Gastrocnemius medialis (tissue), 4 donors: ENCODE data around the gene TERT. TPM values are rescaled to one million over a fixed set of nuclear protein-coding genes. Genes with fewer than 3 reads are reported as not detected.

Experiments used
- ATAC-seq, 2 donors: fragments of 150-250 bp; one replicate each; pipeline ENCODE4 v1.9.1; 2016
- DNase-seq, 2 donors: peaks; one replicate each; pipeline ENCODE4 v3.0.0-alpha.2; 2019
- H3K27ac ChIP-seq, 4 donors: fragments of 200-600 bp; sonication (generic); 1 replicate in 1 of 4; 2 replicates in 3 of 4; pipeline ENCODE4 v1.5.1; 2016 to 2018; ENCODE audit warnings: mild to moderate bottlenecking in 2 of 4, moderate library complexity in 1 of 4
- H3K27me3 ChIP-seq, 3 donors: fragments of 200-600 bp; sonication (generic) in 2 of 3; 1 replicate in 1 of 3; 2 replicates in 2 of 3; pipeline versions ENCODE4 v1.5.1 to v1.6.0; 2016 to 2019; ENCODE audit warnings: mild to moderate bottlenecking in 1 of 3, moderate library complexity in 1 of 3
- H3K36me3 ChIP-seq, 2 donors: fragments of 200-600 bp; sonication (generic) in 1 of 2; one replicate each; pipeline ENCODE4 v1.5.1; 2017 to 2018
- H3K4me1 ChIP-seq, 2 donors: fragments of 200-600 bp; sonication (generic) in 1 of 2; one replicate each; pipeline ENCODE4 v1.5.1; 2016 to 2017; ENCODE audit warnings: mild to moderate bottlenecking in 2 of 2
- H3K4me3 ChIP-seq, 4 donors: fragments of 200-600 bp; sonication (generic) in 3 of 4; 1 replicate in 1 of 4; 2 replicates in 3 of 4; pipeline ENCODE4 v1.5.1; 2016 to 2019; ENCODE audit warnings: mild to moderate bottlenecking in 2 of 4
- H3K9me3 ChIP-seq, 3 donors: fragments of 200-600 bp; sonication (generic) in 2 of 3; 1 replicate in 1 of 3; 2 replicates in 2 of 3; pipeline ENCODE4 v1.5.1; 2016 to 2019
- CTCF ChIP-seq, 5 experiments: fragments of 450-650 bp in 3 of 5; fragments of 200-600 bp in 2 of 5; sonication (generic) in 2 of 5; IDR thresholded peaks in 4 of 5; conservative IDR thresholded peaks in 1 of 5; 1 replicate in 4 of 5; 2 replicates in 1 of 5; pipeline ENCODE4 v1.5.1; 2016 to 2019; ENCODE audit warnings: antibody characterized with exemption in 5 of 5, mild to moderate bottlenecking in 3 of 5, moderate library complexity in 3 of 5
- POLR2A ChIP-seq, 2 donors: fragments of 450-650 bp; IDR thresholded peaks; one replicate each; pipeline ENCODE4 v1.6.1; 2017; ENCODE audit warnings: antibody characterized with exemption in 2 of 2, mild to moderate bottlenecking in 2 of 2, moderate library complexity in 2 of 2
- in situ Hi-C, 4 donors: fragments of 200-750 bp; cut with MboI; loops; one replicate each; pipeline versions ENCODE4 v1.15.0 to v1.8.0; 2017; ENCODE audit warnings: low sequenced_read_pairs in 4 of 4
- intact Hi-C: fragments of 100-400 bp; cut with DNase I; formaldehyde crosslinking; loops from one replicate; pipeline ENCODE4 v1.15.1; 2023; ENCODE audit warnings: low total_unique reads
- total RNA-seq, 4 donors: library from RNA; depleted of rRNA; stranded (reverse); fragments of >200 nt; gene quantifications; one replicate each; pipeline versions ENCODE4 v1.1.0 to v1.2.3, GENCODE V29; 2016

The TERT gene
- total RNA-seq, 4 donors from 2014 or later: not detected

- H3K36me3 ChIP-seq: no peaks in the 10 kb centered on the region
- in situ Hi-C loops (no loop called here), intact Hi-C loops (no loop called here)
- no peak for TF ChIP-seq CTCF (IDR thresholded peaks at IDR 0.05 in 4 of 5, conservative IDR thresholded peaks at IDR 0.05 in 1 of 5)
- TF ChIP-seq POLR2A (IDR thresholded peaks at IDR 0.05): no peak
- H3K4me3 ChIP-seq: no peak overlapping the region
- H3K27me3 ChIP-seq: peaks cover 3 to 7% (median 6%) of the 10 kb centered on the region in 3 donors
- H3K9me3 ChIP-seq: no peaks in the 10 kb centered on the region
- ATAC-seq (no peak), DNase-seq (no peak)
- no peaks in the 10 kb centered on the region for H3K4me1 ChIP-seq
- no peak overlapping the region for H3K27ac ChIP-seq
Observed at GRCh38 chr5:1209896-1210776, 84.7 kb downstream of the TERT start.

GRCh38 chr5:1209489-1209852 lies 85.4 kb downstream of the TERT start:
- Histone ChIP-seq H3K27me3 (peaks cover 3 to 6% (median 6%) of the 10 kb centered on the region in 3 donors), H3K4me1 (no peaks in the 10 kb centered on the region), H3K27ac (no peak overlapping the region), H3K9me3 (no peaks in the 10 kb centered on the region), H3K4me3 (no peak overlapping the region), H3K36me3 (no peaks in the 10 kb centered on the region)
- in situ Hi-C loops: no loop called here
- no peak for DNase-seq
- no peak for ATAC-seq
- TF ChIP-seq POLR2A (IDR thresholded peaks at IDR 0.05) (no peak), CTCF (IDR thresholded peaks at IDR 0.05 in 4 of 5, conservative IDR thresholded peaks at IDR 0.05 in 1 of 5) (no peak)
- intact Hi-C loops: no loop called here

GRCh38 chr5:1208743-1209488 lies 86.0 kb downstream of the TERT start:
- H3K27ac ChIP-seq: no peak overlapping the region
- ATAC-seq: no peak
- H3K4me3 ChIP-seq: no peak overlapping the region
- no peaks in the 10 kb centered on the region for H3K36me3 ChIP-seq
- intact Hi-C loops (no loop called here), in situ Hi-C loops (no loop called here)
- TF ChIP-seq POLR2A (IDR thresholded peaks at IDR 0.05) (no peak), CTCF (IDR thresholded peaks at IDR 0.05 in 4 of 5, conservative IDR thresholded peaks at IDR 0.05 in 1 of 5) (no peak)
- peaks cover 3 to 9% (median 6%) of the 10 kb centered on the region in 3 donors for H3K27me3 ChIP-seq
- DNase-seq: no peak
- no peaks in the 10 kb centered on the region for H3K9me3 ChIP-seq
- no peaks in the 10 kb centered on the region for H3K4me1 ChIP-seq

GRCh38 chr5:1208221-1208742 lies 86.6 kb downstream of the TERT start:
- H3K4me3 ChIP-seq: no peak overlapping the region
- TF ChIP-seq POLR2A (IDR thresholded peaks at IDR 0.05) (no peak), CTCF (IDR thresholded peaks at IDR 0.05 in 4 of 5, conservative IDR thresholded peaks at IDR 0.05 in 1 of 5) (no peak)
- intact Hi-C loops (no loop called here), in situ Hi-C loops (no loop called here)
- no peaks in the 10 kb centered on the region for H3K4me1 ChIP-seq
- no peaks in the 10 kb centered on the region for H3K9me3 ChIP-seq
- no peak overlapping the region for H3K27ac ChIP-seq
- DNase-seq (no peak), ATAC-seq (no peak)
- H3K36me3 ChIP-seq: no peaks in the 10 kb centered on the region
- peaks cover 3 to 9% (median 6%) of the 10 kb centered on the region in 3 donors for H3K27me3 ChIP-seq
